HG03521 (cell line): Measurements from ENCODE around the gene CANT1.

ENCODE experiments used
- ATAC-seq: cut with Tn5 transposase; IDR thresholded peaks from one replicate; pipeline ENCODE4 v1.9.1; 2021; ENCODE audit warnings: mild to moderate bottlenecking, moderate library complexity; ENCODE audit not compliant: unreplicated experiment

The CANT1 gene

GRCh38 chr17:79009397-79010303 lies at the start of gene CANT1:
Gene CANT1 (minus strand): TSS chr17:79009764. CDS start chr17:78997622, 12,142 bp downstream.
- ATAC-seq = peak; percentile 91

- ATAC-seq = no peak
Observed at GRCh38 chr17:79057737-79058385, 48.3 kb upstream of the CANT1 start.

- ATAC-seq = no peak
Observed at GRCh38 chr17:79055197-79055596, 45.6 kb upstream of the CANT1 start.

- ATAC-seq = no peak
Observed at GRCh38 chr17:79054200-79054960, 44.8 kb upstream of the CANT1 start.

- no peak for ATAC-seq
Observed at GRCh38 chr17:79053251-79053925, 43.8 kb upstream of the CANT1 start.

- ATAC-seq = no peak
Observed at GRCh38 chr17:79052131-79052530, 42.6 kb upstream of the CANT1 start.

GRCh38 chr17:79051306-79051705 lies 41.7 kb upstream of the CANT1 start:
- no peak for ATAC-seq

- no peak for ATAC-seq
Observed at GRCh38 chr17:79050551-79050950, 41.0 kb upstream of the CANT1 start.

GRCh38 chr17:79049821-79050220 lies 40.3 kb upstream of the CANT1 start:
- ATAC-seq = no peak

GRCh38 chr17:79048826-79049755 lies 39.5 kb upstream of the CANT1 start:
- ATAC-seq = no peak

GRCh38 chr17:79047923-79048825 lies 38.6 kb upstream of the CANT1 start:
- no peak for ATAC-seq

- ATAC-seq = no peak
Observed at GRCh38 chr17:79047291-79047920, 37.8 kb upstream of the CANT1 start.

- no peak for ATAC-seq
Observed at GRCh38 chr17:79046916-79047280, 37.3 kb upstream of the CANT1 start.

- ATAC-seq = no peak
Observed at GRCh38 chr17:79046197-79046915, 36.8 kb upstream of the CANT1 start.

GRCh38 chr17:79045842-79046196 lies 36.3 kb upstream of the CANT1 start:
- ATAC-seq = no peak

GRCh38 chr17:79045001-79045729 lies 35.6 kb upstream of the CANT1 start:
- no peak for ATAC-seq

- no peak for ATAC-seq
Observed at GRCh38 chr17:79044462-79044861, 34.9 kb upstream of the CANT1 start.
